Activated naive CD4-positive, alpha-beta T cell treated with anti-CD3 and anti-CD28 coated beads, Interleukin-2, amount 50 U/mL, for 72 hours (primary cell): ENCODE measurements around the gene ITGB4. TPM values are rescaled to one million over a fixed set of nuclear protein-coding genes. Genes with fewer than 3 reads are reported as not detected.

ENCODE experiments used
- ATAC-seq, 2 donors: fragments of 150-1000 bp; cut with Tn5 transposase; 2 replicates each; pipeline ENCODE4 v1.10.0; 2021; ENCODE audit warnings: mild to moderate bottlenecking in 2 of 2, moderate library complexity in 2 of 2
- DNase-seq, 2 donors: peaks; one replicate each; pipeline ENCODE4 v3.0.0; 2021 to 2022; ENCODE audit warnings: low spot score in 2 of 2
- H3K27ac Mint-ChIP-seq, 2 donors: one replicate each; pipeline ENCODE4 v1.8.0; 2022; ENCODE audit warnings: mild to moderate bottlenecking in 2 of 2, mixed read lengths in 2 of 2
- H3K36me3 Mint-ChIP-seq, 2 donors: one replicate each; pipeline ENCODE4 v1.8.0; 2022; ENCODE audit warnings: mixed read lengths in 2 of 2
- H3K9me3 Mint-ChIP-seq, 2 donors: one replicate each; pipeline ENCODE4 v1.8.0; 2022; ENCODE audit warnings: mixed read lengths in 2 of 2
- total RNA-seq, 2 donors: library from RNA; stranded (reverse); gene quantifications; one replicate each; pipeline ENCODE4 v1.2.3, GENCODE V29; 2022

ITGB4 gene
- total RNA-seq, 2 donors from 2014 or later: 0.76 to 1.1 TPM

DNA sequence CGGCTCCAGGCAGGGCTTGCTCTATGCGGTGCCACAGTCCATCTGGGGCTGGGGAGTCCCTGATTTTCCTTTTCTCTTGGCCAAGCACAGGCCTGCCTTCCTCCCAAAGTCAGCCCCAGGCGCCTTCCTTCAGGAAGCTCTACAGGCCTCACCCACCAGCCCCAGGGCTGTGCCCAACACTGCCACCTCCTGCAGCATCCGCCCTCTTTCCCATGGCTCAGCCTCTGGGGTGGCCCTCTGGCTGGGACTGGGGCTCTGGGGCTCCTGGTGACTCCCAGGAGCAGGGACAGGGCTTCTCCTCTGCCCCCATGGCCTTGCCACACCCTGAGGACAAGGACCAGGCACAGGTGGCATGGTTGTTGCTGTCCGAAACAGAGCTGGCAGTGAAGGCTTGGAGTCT is 817 bp downstream of the ITGB4 start:
- no peak for ATAC-seq
- Mint-ChIP-seq H3K9me3 (no peaks in the 10 kb centered on the region), H3K36me3 (no peaks in the 10 kb centered on the region), H3K27ac (peak overlapping the region in 1 of 2 donors; percentile 85)
- no peak for DNase-seq

DNA sequence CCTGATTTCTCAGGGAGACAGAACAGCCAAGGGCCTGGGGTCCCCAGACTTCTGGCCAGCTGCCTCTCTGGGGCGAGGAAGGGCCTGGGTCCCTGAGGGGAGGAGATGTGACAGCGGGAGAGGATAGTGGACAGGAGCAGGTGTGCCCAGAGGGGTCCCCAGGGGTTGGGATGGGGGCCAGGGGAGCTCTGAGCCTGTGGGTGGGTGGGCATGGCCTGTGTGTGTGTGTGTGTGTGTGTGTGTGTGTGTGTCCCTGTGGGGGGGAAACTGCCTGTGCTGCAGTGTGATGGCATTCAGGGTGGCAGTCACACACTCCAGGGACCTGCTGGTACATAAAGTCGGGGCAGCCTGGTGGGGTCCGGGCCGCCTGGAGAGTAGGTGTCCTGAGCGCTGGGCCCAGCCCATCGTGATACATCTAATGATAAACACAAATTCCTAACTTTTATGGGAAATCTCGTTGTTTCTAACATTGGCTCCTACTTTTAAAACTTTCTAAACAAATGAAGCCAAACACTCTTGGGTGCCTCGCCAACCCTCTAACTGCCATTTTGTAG is 1.4 kb downstream of the ITGB4 start:
- ATAC-seq (no peak), DNase-seq (no peak)
- H3K9me3 Mint-ChIP-seq: no peaks in the 10 kb centered on the region
- H3K36me3 Mint-ChIP-seq: no peaks in the 10 kb centered on the region
- peak overlapping the region in 1 of 2 donors; percentile 85 for H3K27ac Mint-ChIP-seq

DNA sequence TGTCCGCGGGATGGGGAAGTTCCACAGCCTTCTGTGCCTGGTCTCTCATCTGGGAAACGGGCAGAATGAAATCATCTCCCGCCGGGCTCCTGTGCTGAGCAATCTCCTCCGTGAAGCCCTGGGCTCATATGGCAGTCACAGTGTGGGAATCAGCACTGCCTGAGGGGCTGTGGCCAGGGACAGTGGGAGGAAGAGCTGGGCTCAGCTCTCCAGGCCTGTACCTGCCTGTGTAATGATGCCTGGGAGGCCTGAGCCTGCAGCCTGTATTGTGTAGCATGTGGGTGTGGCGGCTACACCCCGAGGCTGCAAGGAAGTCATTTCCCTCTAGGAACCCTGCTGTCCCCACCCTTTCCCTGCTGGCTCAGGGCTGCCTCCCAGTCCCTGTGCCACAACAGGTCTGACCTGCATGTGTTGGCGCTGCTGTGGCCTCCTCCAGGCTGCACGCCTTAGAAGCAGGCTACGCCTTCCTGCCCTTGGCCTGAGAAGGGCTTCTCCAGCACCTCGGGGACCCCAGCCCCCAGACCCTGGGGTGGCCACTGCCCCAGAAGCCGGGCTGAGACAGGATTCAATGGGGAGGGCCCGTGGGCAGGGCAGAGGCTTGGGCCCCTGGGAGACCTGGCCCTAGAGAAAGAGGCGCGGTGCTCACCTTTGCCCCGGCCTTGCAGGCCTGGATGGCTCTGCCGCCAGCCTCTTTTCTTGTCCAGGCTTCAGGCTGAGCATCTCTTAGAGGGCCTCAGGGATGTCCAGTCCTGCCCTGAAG is 2.1 kb downstream of the ITGB4 start:
- Mint-ChIP-seq H3K9me3 (no peaks in the 10 kb centered on the region), H3K27ac (no peak overlapping the region), H3K36me3 (no peaks in the 10 kb centered on the region)
- DNase-seq: no peak
- no peak for ATAC-seq

DNA sequence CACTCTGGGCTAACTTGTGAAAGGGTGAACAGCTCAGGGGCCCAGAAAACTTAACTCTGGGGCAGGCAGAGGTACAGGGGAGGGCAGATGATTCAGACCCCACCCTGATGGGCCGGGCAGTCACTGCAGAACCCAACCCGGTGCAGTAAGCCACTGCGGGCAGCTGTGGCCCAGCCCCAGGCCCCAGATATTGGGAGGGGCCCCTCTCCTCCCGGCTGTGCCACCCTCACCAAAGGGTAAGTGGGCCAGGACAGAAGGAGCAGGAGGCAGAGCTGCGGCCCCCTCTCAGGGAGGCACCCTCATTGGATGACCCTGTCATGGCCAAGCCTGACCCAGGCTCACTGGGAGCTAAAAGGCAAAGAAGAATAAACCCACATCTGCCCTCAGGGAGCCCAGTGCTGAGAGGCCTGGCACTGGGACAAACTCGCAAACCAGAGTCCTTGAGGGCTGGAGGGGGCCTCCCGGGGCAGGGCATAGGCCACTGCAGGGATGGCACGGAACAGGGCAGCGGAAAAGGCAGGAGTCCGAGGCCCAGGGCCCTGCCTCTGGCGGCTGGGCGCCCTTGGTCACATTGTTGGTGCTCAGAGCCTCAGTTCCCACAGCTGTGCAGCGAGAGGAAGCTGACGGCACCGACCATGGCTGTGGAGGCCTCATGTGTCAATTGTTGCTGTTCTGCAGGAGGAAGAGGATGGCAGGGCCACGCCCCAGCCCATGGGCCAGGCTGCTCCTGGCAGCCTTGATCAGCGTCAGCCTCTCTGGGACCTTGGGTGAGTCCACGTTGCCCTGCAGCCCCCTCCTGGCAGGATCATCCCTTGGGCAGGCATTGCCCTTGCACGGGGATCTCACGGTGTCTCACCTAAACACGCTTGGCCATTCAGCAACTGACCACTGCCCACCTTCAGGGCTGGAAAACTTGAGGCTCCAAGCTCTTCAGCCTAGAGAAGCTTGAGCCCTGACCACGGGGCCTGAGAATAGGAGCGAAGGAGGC is 3.1 kb downstream of the ITGB4 start:
- DNase-seq (no peak), ATAC-seq (no peak)
- Mint-ChIP-seq H3K27ac (no peak overlapping the region), H3K36me3 (no peaks in the 10 kb centered on the region), H3K9me3 (no peaks in the 10 kb centered on the region)

DNA sequence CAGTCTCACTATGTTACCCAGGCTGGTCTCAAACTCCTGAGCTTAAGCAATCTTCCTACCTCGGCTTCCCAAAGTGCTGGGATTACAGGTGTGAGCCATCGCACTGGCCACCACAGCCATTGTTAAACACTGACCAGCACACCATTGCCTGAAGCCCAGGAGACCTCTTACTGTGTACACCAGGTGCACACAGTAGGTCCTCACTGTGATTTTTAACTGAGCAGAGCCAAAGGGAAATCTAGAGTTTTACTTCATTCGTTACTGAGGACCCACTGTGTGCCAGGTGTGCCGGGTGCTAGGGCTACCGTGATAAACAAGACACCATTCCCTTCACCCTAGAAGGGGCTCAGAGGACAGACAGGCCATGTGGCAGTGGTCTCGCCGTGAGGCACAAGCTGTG is 4.2 kb downstream of the ITGB4 start:
- DNase-seq (no peak), ATAC-seq (no peak)
- Mint-ChIP-seq H3K27ac (no peak overlapping the region), H3K36me3 (no peaks in the 10 kb centered on the region), H3K9me3 (no peaks in the 10 kb centered on the region)

DNA sequence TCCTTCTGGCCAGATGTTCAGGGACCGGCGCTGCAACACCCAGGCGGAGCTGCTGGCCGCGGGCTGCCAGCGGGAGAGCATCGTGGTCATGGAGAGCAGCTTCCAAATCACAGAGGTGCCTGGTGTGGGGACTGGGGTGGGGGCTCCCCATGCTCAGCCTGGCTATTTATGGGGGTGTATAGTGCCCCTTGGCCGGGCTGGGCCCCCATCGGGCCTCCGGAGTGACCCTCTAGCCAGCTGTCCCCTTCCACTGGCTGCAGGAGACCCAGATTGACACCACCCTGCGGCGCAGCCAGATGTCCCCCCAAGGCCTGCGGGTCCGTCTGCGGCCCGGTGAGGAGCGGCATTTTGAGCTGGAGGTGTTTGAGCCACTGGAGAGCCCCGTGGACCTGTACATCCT is 6.1 kb downstream of the ITGB4 start:
- ATAC-seq (no peak), DNase-seq (no peak)
- Mint-ChIP-seq H3K9me3 (no peaks in the 10 kb centered on the region), H3K27ac (no peak overlapping the region), H3K36me3 (no peaks in the 10 kb centered on the region)

DNA sequence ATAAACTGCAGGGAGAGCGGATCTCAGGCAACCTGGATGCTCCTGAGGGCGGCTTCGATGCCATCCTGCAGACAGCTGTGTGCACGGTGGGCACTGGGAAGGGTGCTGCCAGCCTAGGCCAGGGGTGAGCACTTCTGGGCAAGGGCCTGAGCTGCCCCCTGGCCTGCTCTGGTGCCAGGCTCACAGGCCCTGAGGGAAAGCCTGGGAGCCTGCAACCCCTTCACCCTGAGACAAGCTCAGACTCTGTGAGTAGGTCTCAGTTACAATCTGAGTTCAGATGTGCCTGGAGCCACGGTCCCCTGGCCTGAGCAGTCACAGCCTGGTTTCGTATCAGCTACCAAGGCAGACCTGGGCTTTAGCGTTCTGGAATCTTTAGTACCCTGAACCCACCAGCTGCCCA is 8.1 kb downstream of the ITGB4 start:
- DNase-seq: no peak
- Mint-ChIP-seq H3K9me3 (no peaks in the 10 kb centered on the region), H3K27ac (peak overlapping the region in 1 of 2 donors; percentile 49), H3K36me3 (no peaks in the 10 kb centered on the region)
- peak in 1 of 2 donors; percentile 18 for ATAC-seq

DNA sequence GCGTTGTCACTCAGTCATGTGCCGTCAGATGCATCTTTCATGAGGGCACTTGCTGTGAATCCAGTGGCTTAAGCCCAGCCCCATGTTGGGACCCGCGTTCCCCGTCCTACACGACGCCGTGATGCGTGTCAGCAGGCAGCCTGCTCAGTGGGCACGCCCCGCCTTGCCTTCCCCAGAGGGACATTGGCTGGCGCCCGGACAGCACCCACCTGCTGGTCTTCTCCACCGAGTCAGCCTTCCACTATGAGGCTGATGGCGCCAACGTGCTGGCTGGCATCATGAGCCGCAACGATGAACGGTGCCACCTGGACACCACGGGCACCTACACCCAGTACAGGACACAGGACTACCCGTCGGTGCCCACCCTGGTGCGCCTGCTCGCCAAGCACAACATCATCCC is 8.8 kb downstream of the ITGB4 start:
- no peak for ATAC-seq
- H3K36me3 Mint-ChIP-seq: no peaks in the 10 kb centered on the region
- H3K9me3 Mint-ChIP-seq: no peaks in the 10 kb centered on the region
- H3K27ac Mint-ChIP-seq: no peak overlapping the region
- DNase-seq: no peak

DNA sequence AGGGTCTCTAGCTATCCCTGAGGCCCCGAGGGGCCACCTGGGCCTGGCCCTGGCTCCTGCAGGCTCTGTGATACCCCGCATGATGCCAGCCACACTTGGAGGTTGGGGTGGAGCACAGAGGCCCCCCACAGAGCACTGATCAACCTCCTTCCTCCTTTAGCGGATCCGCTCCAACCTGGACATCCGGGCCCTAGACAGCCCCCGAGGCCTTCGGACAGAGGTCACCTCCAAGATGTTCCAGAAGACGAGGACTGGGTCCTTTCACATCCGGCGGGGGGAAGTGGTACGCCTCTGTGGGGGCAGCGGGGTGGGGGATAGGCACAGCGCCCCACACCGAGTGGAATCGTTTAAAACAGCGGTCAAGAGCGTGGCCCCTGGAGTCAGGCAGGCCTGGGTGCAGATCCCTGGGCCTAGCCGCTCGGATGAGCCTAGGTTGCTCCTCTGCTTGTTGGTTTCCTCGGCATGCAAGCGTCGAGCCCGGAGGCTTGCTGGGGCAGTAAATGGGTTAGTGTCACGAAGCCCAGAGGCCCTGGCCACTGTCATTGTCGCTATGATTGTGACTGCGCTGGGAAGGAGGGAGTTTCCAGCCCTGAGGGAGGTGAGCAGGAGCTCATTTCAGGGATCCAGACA is 9.9 kb downstream of the ITGB4 start:
- ATAC-seq: no peak
- Mint-ChIP-seq H3K27ac (no peak overlapping the region), H3K36me3 (no peaks in the 10 kb centered on the region), H3K9me3 (no peaks in the 10 kb centered on the region)
- DNase-seq: no peak

DNA sequence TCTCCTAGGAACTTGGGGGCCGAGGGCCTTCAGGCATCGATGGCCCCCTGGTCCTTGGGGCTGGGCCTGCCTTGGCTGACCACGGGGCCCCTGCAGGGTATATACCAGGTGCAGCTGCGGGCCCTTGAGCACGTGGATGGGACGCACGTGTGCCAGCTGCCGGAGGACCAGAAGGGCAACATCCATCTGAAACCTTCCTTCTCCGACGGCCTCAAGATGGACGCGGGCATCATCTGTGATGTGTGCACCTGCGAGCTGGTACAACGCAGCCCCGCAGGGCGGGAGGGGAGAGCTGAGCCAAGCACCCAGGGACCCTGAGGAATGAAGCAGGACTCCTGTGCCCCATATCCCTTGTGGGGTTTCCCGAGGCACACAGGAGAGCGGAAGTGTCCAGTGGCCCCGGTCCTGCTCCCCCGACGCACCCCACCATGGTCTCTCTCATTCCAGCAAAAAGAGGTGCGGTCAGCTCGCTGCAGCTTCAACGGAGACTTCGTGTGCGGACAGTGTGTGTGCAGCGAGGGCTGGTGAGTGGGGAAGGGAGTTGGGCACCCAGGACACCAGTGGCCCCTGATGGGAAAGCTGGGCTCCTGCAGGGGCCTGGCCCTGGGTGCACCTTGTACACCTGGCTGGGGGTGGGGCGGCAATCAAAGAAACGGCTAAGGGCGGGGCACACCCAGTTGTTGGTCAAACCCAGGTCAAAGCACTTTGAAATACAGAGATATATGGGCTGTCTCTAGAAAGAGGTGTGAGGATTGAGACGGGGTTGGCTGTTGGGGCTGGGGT is 10.6 kb downstream of the ITGB4 start:
- Mint-ChIP-seq H3K27ac (no peak overlapping the region), H3K36me3 (no peaks in the 10 kb centered on the region), H3K9me3 (no peaks in the 10 kb centered on the region)
- DNase-seq: no peak
- ATAC-seq: no peak

DNA sequence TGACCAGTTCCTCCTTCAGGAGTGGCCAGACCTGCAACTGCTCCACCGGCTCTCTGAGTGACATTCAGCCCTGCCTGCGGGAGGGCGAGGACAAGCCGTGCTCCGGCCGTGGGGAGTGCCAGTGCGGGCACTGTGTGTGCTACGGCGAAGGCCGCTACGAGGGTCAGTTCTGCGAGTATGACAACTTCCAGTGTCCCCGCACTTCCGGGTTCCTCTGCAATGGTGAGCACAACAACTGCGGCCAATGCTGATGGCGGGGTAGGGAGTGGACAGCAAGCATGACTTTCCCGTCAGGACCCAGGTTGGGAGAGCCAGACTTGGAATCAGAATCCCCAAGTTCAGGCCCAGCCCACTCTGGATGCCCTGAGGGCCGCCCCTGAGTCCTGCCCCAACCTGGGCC is 12.2 kb downstream of the ITGB4 start:
- Mint-ChIP-seq H3K9me3 (no peaks in the 10 kb centered on the region), H3K36me3 (no peaks in the 10 kb centered on the region), H3K27ac (no peak overlapping the region)
- ATAC-seq (no peak), DNase-seq (no peak)

DNA sequence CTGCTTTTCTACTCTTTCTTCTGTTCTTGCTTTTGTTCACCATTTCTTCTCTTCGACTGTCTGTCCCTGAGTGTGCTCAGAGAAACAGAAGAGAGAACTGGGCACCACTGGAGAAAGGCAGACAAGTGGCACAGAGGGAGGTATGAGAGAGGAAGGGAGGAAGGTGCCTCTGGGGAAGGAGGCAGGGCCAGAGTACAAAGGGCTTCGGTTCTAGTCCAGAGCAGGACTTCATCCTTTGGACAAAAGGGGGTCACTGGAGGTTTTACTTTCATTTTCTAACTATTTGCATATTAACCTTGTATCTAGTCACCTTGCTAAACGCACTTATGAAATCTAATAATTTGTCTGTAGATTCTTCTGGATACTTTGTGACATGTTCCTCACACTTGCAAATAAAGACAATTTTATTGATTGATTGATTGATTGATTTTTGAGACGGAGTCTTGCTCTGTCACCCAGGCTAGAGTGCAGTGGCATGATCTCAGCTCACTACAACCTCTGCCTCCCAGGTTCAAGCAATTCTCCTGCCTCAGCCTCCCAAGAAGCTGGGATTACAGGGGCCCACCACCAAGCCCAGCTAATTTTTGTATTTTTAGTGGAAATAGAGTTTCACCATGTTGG is 13.5 kb downstream of the ITGB4 start:
- H3K36me3 Mint-ChIP-seq: no peaks in the 10 kb centered on the region
- H3K9me3 Mint-ChIP-seq: no peaks in the 10 kb centered on the region
- DNase-seq (no peak), ATAC-seq (no peak)
- peak overlapping the region in 1 of 2 donors; percentile 13 for H3K27ac Mint-ChIP-seq

DNA sequence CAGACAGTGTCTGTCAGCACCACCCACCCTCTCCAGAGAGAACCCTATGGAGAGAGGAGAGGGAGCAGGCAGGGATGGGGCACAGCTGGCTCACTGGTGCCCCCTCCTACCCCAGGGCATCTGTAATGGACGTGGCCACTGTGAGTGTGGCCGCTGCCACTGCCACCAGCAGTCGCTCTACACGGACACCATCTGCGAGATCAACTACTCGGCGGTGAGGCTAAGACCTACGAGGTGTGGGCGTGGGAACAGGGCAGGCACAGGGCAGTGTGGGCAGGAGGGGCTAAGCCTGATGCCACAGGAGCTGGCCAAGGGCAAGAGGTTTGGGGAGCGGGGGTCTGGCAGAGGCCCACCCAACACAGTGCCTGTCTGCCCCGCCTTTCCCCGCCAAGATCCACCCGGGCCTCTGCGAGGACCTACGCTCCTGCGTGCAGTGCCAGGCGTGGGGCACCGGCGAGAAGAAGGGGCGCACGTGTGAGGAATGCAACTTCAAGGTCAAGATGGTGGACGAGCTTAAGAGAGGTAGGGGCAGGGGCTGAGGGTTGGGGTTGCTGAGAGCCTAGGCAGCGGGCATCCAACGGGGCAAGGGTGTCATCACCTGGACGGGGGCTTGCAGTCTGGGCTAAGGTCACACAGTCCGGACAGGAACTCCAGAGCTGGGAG is 15.0 kb downstream of the ITGB4 start:
- DNase-seq (no peak), ATAC-seq (no peak)
- no peaks in the 10 kb centered on the region for H3K9me3 Mint-ChIP-seq
- H3K36me3 Mint-ChIP-seq: no peaks in the 10 kb centered on the region
- H3K27ac Mint-ChIP-seq: no peak overlapping the region

DNA sequence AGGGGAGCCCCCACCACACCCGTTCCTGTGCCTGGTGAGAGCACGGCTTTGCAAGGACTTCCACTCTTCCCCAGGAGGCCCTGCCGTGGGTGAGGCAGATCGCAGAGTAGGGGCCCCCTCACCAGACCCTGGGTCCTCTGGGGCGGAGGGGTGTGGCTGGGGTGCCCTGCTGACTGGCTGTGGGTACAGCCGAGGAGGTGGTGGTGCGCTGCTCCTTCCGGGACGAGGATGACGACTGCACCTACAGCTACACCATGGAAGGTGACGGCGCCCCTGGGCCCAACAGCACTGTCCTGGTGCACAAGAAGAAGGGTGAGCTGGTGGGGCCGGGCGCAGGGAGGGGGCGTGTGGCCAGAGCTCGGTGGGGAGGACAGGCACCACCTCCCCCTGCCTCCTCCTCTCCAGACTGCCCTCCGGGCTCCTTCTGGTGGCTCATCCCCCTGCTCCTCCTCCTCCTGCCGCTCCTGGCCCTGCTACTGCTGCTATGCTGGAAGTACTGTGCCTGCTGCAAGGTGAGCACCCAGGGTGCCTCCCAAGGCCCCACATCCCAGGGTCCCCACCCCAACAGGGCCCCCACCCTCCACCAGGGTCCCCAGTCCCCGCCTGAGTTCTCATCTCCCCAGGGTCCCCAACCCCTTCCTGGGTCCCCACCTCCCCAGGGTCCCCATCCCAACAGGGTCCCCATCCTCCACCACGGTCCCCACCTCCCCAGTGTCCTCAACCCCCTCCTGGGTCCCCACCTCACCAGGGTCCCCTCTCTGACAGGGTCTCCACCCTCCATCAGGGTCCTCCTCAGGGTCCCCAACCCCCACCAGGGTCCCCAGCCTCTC is 16.1 kb downstream of the ITGB4 start:
- Mint-ChIP-seq H3K9me3 (no peaks in the 10 kb centered on the region), H3K36me3 (no peaks in the 10 kb centered on the region), H3K27ac (no peak overlapping the region)
- no peak for ATAC-seq
- DNase-seq: no peak
